IPS DF 4.7 (cell line): ENCODE data around the gene MRAS.
"Not testable (repeated sequence)": the region's sequence is repeated elsewhere in the genome, so short reads cannot be mapped to it uniquely, and the experiment has no call there.

Experiments
- DNase-seq: peaks from one replicate; pipeline ENCODE4 v3.0.0-alpha.2; 2013; ENCODE audit warnings: low spot score; ENCODE audit errors: extremely low read depth

MRAS gene

GRCh38 chr3:138443521-138444503, 95.4 kb downstream of the MRAS start:
- no peak for DNase-seq

DNA sequence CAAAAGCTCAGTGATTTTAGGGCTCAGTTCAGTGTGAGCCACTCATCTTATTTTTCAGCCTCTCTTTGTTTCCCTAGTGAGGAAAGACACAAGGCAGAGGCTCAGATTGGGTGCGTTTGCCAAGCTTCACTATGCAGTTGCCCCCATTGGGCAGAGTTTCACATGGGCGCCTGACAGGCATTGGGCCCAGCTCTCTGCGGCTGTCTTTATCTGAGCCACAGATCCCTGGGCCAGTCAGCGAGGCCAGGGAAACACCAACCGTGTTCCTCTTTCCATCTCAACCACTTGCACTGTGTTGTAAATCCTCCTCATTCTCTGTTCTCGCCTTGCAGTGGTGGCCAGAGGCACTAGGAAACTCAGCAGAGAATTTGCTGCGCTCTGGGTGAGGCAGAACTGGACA, 96.9 kb downstream of the MRAS start:
- no peak for DNase-seq

GRCh38 chr3:138445654-138446053, 97.3 kb downstream of the MRAS start:
- no peak for DNase-seq

DNA sequence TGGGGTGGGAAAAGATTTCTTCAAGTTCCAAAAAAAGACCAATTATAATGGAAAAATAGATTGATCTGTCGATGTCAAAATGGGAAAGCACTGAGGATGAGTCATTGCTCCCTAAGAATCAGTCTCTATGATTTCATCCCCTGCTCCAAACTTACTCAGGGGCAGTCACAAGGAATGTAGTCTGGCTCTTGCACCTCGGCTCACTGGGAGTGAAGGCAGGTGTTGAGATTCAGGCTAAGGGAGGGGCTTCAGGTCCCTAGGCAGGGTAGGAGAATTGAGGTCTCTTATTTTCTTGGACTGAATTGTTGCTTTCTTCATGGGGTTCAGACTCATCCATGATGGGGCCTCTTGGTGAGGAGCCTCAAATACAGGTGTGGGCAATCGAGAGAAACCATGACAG, 100.3 kb downstream of the MRAS start:
- DNase-seq, result no peak

GRCh38 chr3:138449490-138449889, 101.1 kb downstream of the MRAS start:
- DNase-seq, result no peak

GRCh38 chr3:138450181-138450580, 101.8 kb downstream of the MRAS start:
- DNase-seq, result no peak

GRCh38 chr3:138450704-138451424, 102.5 kb downstream of the MRAS start:
- no peak for DNase-seq

GRCh38 chr3:138451595-138452162, 103.3 kb downstream of the MRAS start:
- DNase-seq, result no peak

DNA sequence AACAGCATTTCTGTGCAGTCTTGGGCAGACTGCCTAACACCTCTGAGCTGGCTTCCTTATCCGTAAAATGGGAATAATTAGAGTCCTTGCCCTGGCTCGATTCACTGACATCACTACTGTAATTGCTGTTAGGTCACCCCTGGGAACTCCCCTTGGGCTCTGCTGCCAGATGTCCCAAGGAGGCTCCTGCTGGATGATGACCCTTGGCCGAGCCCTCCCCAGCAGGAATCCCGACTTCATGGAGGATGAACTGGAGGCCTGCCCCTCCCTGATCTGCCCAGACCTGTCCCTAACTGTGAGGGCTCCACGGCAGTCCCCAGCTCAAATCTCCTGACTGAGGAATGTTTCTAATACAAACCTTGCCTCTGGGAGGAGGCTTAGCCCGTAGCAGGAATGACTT, 104.1 kb downstream of the MRAS start:
- no peak for DNase-seq

DNA sequence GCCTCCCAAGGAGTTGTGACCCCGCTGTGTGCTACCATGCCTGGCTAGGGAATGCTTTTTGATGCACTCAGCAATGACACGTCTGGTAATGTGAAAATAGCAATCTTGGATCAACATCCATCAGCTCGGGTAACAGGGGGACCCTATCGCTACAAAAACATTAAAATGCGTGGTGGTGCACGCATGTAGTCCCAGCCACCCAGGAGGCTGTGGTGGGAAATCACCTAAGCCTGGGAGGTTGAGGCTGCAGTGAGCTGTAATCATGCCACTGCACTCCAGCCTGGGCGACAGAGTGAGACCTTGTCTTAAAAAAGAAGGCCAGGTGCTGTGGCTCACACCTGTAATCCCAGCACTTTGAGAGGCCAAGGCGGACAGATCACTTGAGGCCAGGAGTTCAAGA, 105.6 kb downstream of the MRAS start:
- not testable (repeated sequence) for DNase-seq
